BJ (cell line): Measurements from ENCODE around the gene ZNF275. TPM values are rescaled to one million over a fixed set of nuclear protein-coding genes. Genes with fewer than 3 reads are reported as not detected.

ENCODE experiments used
- CTCF ChIA-PET: fragments of 350-600 bp; formaldehyde crosslinking; extraction: SDS; loops from one replicate; lab custom pipeline; 2021; ENCODE audit warnings: antibody characterized with exemption, inconsistent platforms; lab: Yijun Ruan, JAX
- POLR2A ChIA-PET: fragments of 300-600 bp; sonication (Branson Sonifier 250); formaldehyde crosslinking; extraction: SDS; loops from one replicate; lab custom pipeline; 2021; ENCODE audit warnings: antibody characterized with exemption; lab: Charles Lee
- DNase-seq: peaks from one replicate; pipeline ENCODE4 v3.0.0-alpha.2; 2011; ENCODE audit warnings: low read depth
- H3K27me3 ChIP-seq: 2 replicates; pipeline ENCODE4 v1.6.0; 2011; ENCODE audit warnings: low read length; ENCODE audit not compliant: control insufficient read depth, insufficient read depth
- H3K36me3 ChIP-seq: 2 replicates; pipeline ENCODE4 v1.5.1; 2011; ENCODE audit warnings: low read length; ENCODE audit not compliant: control insufficient read depth, insufficient read depth
- H3K4me3 ChIP-seq: 2 replicates; pipeline ENCODE4 v1.5.1; 2011; ENCODE audit warnings: low read depth, mild to moderate bottlenecking, control low read depth, low read length
- polyA plus RNA-seq: library from polyadenylated mRNA; depleted of rRNA; stranded (reverse); fragments of >200 nt; gene quantifications from 2 replicates; pipeline ENCODE4 v1.2.3, GENCODE V29; 2011
- TF ChIP-seq, protein P1 (sequence below): IDR thresholded peaks from 2 replicates; pipeline ENCODE4 v1.5.1; 2011; ENCODE audit warnings: low read depth, mild to moderate bottlenecking, control low read depth, inconsistent platforms, low read length, moderate library complexity; ENCODE audit not compliant: insufficient read depth

The ZNF275 gene
- polyA plus RNA-seq, 1 experiment: 12.0 TPM

DNA sequence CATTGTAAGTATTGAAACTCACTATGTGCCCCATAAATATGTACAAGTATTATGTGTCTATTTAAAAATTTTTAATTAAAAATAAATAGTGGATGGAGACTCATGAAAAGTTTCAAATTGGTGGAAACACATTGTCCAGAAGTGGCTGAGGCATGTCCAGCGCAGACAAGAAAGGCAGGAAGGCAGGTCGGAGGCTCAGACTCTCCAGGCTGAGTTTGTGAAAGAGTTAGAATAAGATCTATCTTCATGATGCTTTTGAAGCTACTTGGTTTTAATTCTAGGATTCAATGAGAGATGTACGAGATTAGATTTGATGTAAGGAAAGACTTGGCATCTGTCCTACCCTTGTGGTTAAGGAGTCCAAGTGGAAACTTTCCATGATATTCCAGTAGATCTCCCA, 32.2 kb upstream of the ZNF275 start:
- TF ChIP-seq, protein P1, sequence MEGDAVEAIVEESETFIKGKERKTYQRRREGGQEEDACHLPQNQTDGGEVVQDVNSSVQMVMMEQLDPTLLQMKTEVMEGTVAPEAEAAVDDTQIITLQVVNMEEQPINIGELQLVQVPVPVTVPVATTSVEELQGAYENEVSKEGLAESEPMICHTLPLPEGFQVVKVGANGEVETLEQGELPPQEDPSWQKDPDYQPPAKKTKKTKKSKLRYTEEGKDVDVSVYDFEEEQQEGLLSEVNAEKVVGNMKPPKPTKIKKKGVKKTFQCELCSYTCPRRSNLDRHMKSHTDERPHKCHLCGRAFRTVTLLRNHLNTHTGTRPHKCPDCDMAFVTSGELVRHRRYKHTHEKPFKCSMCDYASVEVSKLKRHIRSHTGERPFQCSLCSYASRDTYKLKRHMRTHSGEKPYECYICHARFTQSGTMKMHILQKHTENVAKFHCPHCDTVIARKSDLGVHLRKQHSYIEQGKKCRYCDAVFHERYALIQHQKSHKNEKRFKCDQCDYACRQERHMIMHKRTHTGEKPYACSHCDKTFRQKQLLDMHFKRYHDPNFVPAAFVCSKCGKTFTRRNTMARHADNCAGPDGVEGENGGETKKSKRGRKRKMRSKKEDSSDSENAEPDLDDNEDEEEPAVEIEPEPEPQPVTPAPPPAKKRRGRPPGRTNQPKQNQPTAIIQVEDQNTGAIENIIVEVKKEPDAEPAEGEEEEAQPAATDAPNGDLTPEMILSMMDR: no peak
- no peak for DNase-seq
- POLR2A ChIA-PET: no interaction called here
- Histone ChIP-seq H3K27me3 (peaks cover 2% of the 10 kb centered on the region; the same call in 1 of the 2 replicates), H3K36me3 (no peaks in the 10 kb centered on the region), H3K4me3 (no peak overlapping the region)
- CTCF ChIA-PET: no interaction called here

DNA sequence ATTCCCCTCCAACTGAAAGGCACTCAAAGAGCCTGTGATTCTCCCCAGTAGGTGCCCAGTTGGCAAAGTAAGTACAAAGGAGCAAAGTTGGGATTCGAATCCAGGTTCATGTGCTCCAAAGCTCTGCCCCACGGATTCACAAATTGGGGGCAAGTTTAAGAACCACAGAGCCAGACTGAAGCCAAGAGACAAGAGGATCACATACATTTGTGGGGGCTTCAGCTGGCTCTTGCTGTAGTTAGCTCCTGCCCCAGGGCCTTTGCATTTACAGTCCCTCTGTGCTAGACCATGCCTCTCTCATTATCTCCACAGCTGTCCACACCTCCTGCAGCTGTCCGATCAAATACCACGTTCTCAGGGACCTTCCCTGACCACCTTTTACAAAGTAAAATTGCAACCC, 31.2 kb upstream of the ZNF275 start:
- H3K27me3 ChIP-seq: peaks cover 2% of the 10 kb centered on the region; the same call in 1 of the 2 replicates
- TF ChIP-seq, protein P1: no peak
- CTCF ChIA-PET: no interaction called here
- POLR2A ChIA-PET: no interaction called here
- DNase-seq: no peak
- no peak overlapping the region for H3K4me3 ChIP-seq
- no peaks in the 10 kb centered on the region for H3K36me3 ChIP-seq

DNA sequence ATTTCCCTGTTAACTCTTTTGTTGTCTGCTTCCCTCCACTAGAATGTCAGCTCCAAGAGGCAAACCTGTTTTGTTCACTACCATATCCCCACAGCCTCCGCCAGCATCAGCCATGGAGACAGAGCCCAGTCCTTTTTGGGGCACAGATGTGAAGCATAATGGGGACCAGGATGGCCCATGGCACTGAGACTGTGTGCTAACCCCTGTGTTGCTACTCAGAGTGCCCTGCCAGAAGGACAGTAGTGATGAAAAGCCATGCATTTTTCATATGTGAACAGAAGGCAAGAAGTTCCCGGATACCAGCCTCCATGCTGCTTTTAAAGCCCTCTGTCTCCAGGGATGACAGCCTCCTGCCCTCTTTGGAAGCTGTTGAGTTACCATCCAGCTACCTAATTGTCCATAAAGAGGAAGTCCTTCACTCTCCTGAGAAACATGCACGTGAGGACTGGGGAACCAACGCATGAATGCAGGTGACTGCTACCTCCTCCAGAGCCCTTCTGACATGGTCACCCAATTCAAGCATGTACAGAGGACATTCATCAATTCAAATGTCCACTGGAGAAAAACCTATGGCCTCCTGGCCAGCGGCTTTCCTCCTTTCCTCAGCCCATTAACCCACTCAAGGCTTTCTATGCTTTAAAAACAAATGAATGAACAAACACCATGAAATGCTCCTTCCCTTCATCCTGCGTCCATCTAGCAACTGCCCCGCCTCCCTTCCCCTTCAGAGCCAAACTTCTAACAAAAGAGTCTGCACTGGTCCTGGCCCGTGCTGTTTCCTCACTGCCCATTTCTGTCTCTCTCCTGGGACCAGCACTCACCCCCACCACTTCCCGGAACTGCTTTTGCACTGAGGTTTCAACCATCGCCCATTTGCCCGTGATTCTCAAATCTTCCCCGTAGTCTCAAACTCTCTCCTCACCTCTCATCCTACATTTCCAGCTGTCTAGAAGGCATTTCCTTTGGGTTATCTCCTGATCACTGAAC, 30.4 kb upstream of the ZNF275 start:
- CTCF ChIA-PET: no interaction called here
- Histone ChIP-seq H3K27me3 (peaks cover 2% of the 10 kb centered on the region; the same call in 1 of the 2 replicates), H3K4me3 (no peak overlapping the region), H3K36me3 (no peaks in the 10 kb centered on the region)
- no peak for DNase-seq
- TF ChIP-seq, protein P1: no peak
- POLR2A ChIA-PET: no interaction called here

DNA sequence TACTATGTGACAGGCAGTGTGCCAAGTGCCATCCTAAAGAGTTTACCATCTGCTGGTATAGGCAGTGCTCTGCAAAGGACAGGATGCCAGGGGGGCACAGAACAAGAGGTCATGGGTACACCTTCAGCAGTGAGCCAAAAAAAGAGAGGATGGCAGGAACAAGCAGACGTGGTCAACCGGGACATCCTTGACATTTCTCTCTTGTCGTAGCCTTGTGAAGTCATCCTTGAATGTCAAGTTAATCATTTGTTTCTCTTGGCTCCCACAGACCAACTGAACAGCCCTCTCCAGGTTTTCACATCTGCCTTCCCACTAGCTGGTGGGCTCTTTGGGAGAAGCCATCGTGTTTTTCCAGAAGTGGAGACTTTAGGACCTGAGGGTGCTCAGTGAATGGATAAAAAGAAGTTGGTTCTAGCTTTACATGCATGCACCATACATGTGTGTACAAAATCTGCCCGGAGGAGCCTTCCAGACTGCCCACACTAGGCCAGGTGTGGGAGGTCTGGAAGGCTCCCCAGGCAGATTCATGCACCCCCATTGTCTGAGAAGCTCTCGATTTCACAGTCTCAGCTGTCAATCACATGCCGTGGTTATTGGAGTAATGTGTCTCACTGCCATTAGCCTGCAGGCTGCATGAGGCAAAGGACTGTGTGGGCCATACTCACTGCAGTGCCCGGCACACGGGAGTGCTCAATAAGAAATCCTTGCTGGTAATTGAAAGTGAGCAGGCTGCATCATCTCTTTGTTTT, 28.8 kb upstream of the ZNF275 start:
- DNase-seq: no peak
- TF ChIP-seq, protein P1: no peak
- Histone ChIP-seq H3K4me3 (no peak overlapping the region), H3K36me3 (no peaks in the 10 kb centered on the region), H3K27me3 (peaks cover 2% of the 10 kb centered on the region; the same call in 1 of the 2 replicates)
- ChIA-PET POLR2A (no interaction called here), CTCF (no interaction called here)

DNA sequence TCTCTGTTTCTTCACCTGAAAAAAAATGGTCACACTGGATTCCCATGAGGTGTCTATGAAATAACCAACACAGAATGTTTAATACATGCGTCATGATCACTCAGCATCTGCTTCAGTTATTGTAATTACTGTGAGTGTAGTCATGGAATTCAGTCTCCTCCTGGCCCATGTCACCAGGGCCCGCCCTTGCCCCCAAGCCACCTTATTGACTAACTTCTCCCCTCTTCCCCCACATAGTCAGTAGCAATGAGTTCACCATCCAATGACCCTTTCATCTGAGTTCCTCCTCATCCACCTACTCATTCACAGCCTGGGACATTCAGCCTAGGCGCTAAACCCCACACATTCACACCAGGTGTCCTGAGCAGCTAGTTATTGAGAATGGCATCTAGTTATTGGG, 28.0 kb upstream of the ZNF275 start:
- Histone ChIP-seq H3K4me3 (no peak overlapping the region), H3K27me3 (peaks cover 2% of the 10 kb centered on the region; the same call in 1 of the 2 replicates), H3K36me3 (no peaks in the 10 kb centered on the region)
- ChIA-PET CTCF (no interaction called here), POLR2A (no interaction called here)
- DNase-seq: no peak
- TF ChIP-seq, protein P1: no peak
